ENCODE results near the gene MAN1A1.

The MAN1A1 gene

DNA sequence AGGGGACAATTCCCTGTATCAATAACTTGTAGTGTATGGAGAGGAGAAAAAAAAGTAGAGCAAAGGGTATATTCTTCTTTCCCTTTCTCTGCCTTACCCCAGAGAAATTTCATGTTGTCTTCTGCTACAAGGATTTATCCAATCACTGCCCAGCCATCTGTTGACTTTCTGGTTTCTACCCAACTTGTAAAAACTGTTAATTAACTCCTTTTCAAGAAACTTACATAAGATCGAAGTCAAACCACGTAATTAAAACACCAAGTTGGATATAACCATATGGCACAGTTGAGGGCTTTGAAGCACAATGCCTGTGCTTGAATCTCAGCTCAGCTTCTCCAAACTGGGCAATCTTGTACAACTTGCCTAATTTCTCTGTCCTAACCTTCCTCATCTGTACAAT is 99.5 kb downstream of the MAN1A1 start:
- TF ChIP-seq, protein P1, sequence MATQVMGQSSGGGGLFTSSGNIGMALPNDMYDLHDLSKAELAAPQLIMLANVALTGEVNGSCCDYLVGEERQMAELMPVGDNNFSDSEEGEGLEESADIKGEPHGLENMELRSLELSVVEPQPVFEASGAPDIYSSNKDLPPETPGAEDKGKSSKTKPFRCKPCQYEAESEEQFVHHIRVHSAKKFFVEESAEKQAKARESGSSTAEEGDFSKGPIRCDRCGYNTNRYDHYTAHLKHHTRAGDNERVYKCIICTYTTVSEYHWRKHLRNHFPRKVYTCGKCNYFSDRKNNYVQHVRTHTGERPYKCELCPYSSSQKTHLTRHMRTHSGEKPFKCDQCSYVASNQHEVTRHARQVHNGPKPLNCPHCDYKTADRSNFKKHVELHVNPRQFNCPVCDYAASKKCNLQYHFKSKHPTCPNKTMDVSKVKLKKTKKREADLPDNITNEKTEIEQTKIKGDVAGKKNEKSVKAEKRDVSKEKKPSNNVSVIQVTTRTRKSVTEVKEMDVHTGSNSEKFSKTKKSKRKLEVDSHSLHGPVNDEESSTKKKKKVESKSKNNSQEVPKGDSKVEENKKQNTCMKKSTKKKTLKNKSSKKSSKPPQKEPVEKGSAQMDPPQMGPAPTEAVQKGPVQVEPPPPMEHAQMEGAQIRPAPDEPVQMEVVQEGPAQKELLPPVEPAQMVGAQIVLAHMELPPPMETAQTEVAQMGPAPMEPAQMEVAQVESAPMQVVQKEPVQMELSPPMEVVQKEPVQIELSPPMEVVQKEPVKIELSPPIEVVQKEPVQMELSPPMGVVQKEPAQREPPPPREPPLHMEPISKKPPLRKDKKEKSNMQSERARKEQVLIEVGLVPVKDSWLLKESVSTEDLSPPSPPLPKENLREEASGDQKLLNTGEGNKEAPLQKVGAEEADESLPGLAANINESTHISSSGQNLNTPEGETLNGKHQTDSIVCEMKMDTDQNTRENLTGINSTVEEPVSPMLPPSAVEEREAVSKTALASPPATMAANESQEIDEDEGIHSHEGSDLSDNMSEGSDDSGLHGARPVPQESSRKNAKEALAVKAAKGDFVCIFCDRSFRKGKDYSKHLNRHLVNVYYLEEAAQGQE (IDR thresholded peaks at IDR 0.05; ENCODE audit: low read depth): no peak
- no peak for TF ChIP-seq YY1 (IDR thresholded peaks at IDR 0.05; ENCODE audit: low read depth)
- no peak for TF ChIP-seq TEAD4 (IDR thresholded peaks at IDR 0.05)
- no peak for TF ChIP-seq EP300 (IDR thresholded peaks at IDR 0.05; ENCODE audit: borderline replicate concordance)

DNA sequence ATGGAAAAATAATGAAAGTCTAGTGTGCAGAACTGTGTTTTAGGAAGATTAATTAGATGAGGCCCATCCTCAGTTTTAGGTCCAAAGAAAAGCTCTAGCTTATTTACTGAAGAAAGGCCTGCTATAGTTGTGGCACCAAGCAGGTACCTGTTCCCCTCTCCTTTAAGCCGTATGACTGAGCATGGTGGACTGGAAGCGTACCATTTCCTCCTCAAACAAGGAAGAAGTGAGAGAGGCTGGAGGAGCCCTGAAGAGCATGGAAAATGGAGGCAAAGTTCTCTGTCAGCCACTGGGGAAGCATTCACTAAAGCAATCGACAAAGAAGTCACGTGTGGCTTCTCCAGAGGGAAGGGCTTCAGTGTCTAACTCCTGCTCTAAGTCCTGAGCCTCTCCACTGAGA is 100.2 kb downstream of the MAN1A1 start:
- TF ChIP-seq, protein P1 (IDR thresholded peaks at IDR 0.05; ENCODE audit: low read depth): no peak
- TF ChIP-seq, protein P2, sequence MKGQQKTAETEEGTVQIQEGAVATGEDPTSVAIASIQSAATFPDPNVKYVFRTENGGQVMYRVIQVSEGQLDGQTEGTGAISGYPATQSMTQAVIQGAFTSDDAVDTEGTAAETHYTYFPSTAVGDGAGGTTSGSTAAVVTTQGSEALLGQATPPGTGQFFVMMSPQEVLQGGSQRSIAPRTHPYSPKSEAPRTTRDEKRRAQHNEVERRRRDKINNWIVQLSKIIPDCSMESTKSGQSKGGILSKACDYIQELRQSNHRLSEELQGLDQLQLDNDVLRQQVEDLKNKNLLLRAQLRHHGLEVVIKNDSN (IDR thresholded peaks at IDR 0.05): no peak
- TF ChIP-seq TEAD4 (IDR thresholded peaks at IDR 0.05): no peak

DNA sequence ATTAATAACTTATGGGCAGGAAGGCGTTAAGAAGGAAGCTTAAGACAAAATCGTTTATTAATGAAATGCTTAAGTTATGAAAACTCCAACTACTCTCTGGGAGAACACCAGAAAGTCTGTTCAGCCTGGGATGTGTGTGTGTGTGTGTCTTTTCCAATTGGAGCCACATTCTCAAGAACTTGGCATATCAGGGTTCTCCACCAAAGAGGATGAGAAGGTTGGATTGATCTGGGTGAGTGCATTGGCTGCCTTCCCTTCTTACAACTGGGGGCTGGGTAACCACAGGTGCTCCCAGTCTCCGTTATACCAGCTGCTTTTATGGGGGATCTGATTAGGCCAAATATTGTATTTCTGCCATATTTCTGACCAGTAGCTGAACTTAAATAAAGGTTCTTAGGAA is 102.1 kb downstream of the MAN1A1 start:
- no peak for TF ChIP-seq TEAD4 (IDR thresholded peaks at IDR 0.05)

DNA sequence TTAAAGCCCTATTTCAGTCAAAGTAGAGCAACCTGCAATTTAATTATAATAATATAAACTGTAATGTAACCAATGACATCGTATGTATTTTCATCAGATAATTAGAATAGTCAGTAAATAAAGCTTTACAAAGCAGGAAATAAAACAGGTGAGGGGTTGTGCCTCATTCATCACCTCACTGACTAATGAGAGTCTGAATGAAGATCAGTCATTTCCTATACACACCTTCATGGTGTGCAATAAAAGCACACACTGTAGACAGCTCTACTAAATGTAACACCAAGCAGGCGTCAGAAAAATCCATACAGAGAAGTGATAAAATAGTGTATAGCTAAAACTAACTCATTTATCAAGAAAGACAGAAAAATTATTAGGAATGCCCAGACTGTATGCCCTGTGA is 105.9 kb downstream of the MAN1A1 start:
- TF ChIP-seq, protein P3, sequence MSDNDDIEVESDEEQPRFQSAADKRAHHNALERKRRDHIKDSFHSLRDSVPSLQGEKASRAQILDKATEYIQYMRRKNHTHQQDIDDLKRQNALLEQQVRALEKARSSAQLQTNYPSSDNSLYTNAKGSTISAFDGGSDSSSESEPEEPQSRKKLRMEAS (IDR thresholded peaks at IDR 0.05): no peak
- TF ChIP-seq CEBPB (IDR thresholded peaks at IDR 0.05) (no peak), TEAD4 (IDR thresholded peaks at IDR 0.05) (no peak), ZBTB7A (IDR thresholded peaks at IDR 0.05; ENCODE audit: low read depth) (no peak), TAF1 (IDR thresholded peaks at IDR 0.05; ENCODE audit: low read depth) (no peak), EP300 (IDR thresholded peaks at IDR 0.05; ENCODE audit: borderline replicate concordance) (no peak), YY1 (IDR thresholded peaks at IDR 0.05; ENCODE audit: low read depth) (no peak), CREB1 (IDR thresholded peaks at IDR 0.05; ENCODE audit: low read depth) (no peak), RAD21 (IDR thresholded peaks at IDR 0.05; ENCODE audit: low read depth) (no peak), NFIC (IDR thresholded peaks at IDR 0.05) (no peak), EGR1 (IDR thresholded peaks at IDR 0.05) (no peak), FOXM1 (IDR thresholded peaks at IDR 0.05; ENCODE audit: borderline replicate concordance, low read depth) (no peak), TCF12 (IDR thresholded peaks at IDR 0.05; ENCODE audit: low read depth) (no peak)
- TF ChIP-seq, protein P1 (IDR thresholded peaks at IDR 0.05; ENCODE audit: low read depth): no peak
- TF ChIP-seq, protein P2 (IDR thresholded peaks at IDR 0.05): no peak

DNA sequence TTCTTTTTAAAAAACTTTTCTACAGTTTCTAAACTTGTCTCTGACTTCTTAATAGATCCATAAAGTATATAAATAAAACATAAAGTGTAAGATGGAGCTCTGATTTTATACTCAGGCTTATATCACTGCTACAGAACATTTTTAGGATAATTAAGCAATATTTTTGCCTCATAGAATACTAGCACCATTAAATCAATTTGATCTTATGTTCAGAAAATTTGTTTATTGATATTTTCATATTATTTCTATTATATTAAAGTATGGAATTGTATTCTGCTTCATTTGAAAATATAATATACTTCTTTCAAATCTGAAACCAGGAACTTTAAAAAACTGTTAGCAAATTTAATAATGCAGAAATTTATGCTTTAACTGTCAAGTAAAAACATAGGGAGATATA is 106.5 kb downstream of the MAN1A1 start:
- TF ChIP-seq TCF12 (IDR thresholded peaks at IDR 0.05; ENCODE audit: low read depth): no peak

DNA sequence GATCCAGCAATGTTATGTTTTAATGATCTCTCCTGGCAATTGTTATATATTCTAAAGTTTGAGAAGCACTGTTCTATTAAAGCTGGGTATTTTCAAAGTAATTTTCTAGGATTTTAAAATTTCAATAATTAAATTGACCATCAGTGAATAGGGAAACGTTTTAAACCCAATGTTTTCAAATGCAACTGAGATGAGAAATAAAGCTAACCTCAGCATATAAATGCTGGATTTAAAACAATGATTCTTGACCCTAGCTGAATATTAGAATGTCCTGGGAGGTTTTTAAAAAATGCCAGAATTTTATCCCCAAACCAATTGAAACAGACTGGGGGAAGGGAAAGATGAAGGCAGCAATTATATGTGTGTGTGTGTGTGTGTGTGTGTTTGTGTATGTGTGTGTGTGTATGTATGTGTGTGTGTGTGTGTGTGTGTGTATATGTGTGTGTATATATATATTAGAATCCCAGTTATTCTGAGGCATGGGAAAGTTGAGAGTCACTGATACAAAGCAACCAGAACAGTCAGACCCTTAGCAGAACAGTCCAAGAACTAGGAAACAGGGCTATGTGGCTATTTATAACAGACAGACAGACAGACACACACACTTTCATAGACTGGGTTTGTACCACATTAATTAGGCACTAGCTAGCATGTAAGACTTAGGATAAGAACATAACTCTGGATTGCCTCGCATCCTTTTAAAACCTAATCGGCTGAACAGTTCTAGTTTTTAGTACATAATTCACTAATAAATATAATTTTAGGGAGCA is 107.8 kb downstream of the MAN1A1 start:
- TF ChIP-seq, protein P3 (IDR thresholded peaks at IDR 0.05): no peak

Measured in Ishikawa (cell line).